KMS-11 (cell line): ENCODE data around the gene KRTAP4-7.
"Not testable (repeated sequence)": the region's sequence is repeated elsewhere in the genome, so short reads cannot be mapped to it uniquely, and the experiment has no call there.

Source experiments
- H2AFZ ChIP-seq: fragments of 200-600 bp; sonication (generic); 2 replicates; pipeline ENCODE4 v1.6.1; 2016; ENCODE audit warnings: antibody characterized with exemption, mixed run types, low read depth
- H3K27ac ChIP-seq: fragments of 200-600 bp; sonication (generic); 2 replicates; pipeline ENCODE4 v1.6.1; 2016; ENCODE audit warnings: mild to moderate bottlenecking, mixed run types
- H3K27me3 ChIP-seq: fragments of 200-600 bp; sonication (generic); 2 replicates; pipeline ENCODE4 v1.6.1; 2017; ENCODE audit warnings: mild to moderate bottlenecking, low read depth, mixed run types, moderate library complexity; ENCODE audit not compliant: insufficient read depth
- H3K36me3 ChIP-seq: fragments of 200-600 bp; sonication (generic); 2 replicates; pipeline ENCODE4 v1.6.1; 2017; ENCODE audit warnings: mild to moderate bottlenecking, mixed run types; ENCODE audit not compliant: insufficient read depth
- H3K4me1 ChIP-seq: fragments of 200-600 bp; sonication (generic); 2 replicates; pipeline ENCODE4 v1.6.1; 2016; ENCODE audit warnings: mild to moderate bottlenecking, low read depth, mixed run types; ENCODE audit not compliant: poor library complexity, severe bottlenecking
- H3K4me2 ChIP-seq: fragments of 200-600 bp; sonication (generic); 2 replicates; pipeline ENCODE4 v1.7.0; 2016; ENCODE audit warnings: mild to moderate bottlenecking, mixed run types
- H3K4me3 ChIP-seq: fragments of 200-600 bp; sonication (generic); IDR thresholded peaks from 2 replicates; pipeline ENCODE4 v1.6.1; 2017; ENCODE audit warnings: low read depth, low read length, mixed read lengths; ENCODE audit not compliant: insufficient read depth
- H3K79me2 ChIP-seq: fragments of 200-600 bp; sonication (generic); 2 replicates; pipeline ENCODE4 v1.6.1; 2016; ENCODE audit warnings: low read depth, mixed run types; ENCODE audit not compliant: insufficient read depth
- H3K9ac ChIP-seq: fragments of 200-600 bp; sonication (generic); 2 replicates; pipeline ENCODE4 v1.6.1; 2016; ENCODE audit warnings: mild to moderate bottlenecking, mixed run types
- H4K20me1 ChIP-seq: fragments of 200-600 bp; sonication (generic); 2 replicates; pipeline ENCODE4 v1.6.1; 2016; ENCODE audit warnings: mild to moderate bottlenecking, mixed run types; ENCODE audit not compliant: insufficient read depth
- TF ChIP-seq, protein P1 (sequence below): fragments of 200-600 bp; sonication (generic); conservative IDR thresholded peaks from 2 replicates; pipeline ENCODE4 v1.6.1; 2017; ENCODE audit warnings: low read depth, mild to moderate bottlenecking, antibody characterized with exemption, low read length, moderate library complexity, mixed read lengths

Gene KRTAP4-7

DNA sequence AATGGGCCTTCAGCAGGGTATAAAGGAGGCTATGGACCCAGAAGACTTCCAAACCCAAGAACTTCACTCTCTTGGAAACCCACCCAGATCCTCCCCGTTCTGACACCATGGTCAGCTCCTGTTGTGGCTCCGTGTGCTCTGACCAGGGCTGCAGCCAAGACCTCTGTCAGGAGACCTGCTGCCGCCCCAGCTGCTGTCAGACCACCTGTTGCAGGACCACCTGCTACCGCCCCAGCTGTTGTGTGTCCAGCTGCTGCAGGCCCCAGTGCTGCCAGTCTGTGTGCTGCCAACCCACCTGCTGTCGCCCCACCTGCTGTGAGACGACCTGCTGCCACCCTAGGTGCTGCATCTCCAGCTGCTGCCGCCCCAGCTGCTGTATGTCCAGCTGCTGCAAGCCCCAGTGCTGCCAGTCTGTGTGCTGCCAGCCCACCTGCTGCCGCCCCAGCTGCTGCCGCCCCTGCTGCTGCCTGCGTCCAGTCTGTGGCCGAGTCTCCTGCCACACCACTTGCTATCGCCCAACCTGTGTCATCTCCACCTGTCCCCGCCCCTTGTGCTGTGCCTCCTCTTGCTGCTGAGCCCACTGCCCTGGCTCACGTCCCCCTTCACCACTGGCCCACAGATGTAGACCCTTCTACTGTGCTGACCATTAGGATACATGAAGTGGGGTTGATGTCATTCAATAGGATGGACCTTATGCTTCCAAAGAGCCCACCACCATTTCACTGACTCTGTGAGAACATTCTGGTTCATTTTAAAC is at the start of gene KRTAP4-7:
KRTAP4-7 (plus strand) TSS at position 51 of the 757 bp plus-strand sequence; CDS start at position 108, 57 bp downstream.
- H2AFZ ChIP-seq, H3K27ac ChIP-seq, H3K4me1 ChIP-seq, H3K27me3 ChIP-seq, H3K79me2 ChIP-seq, H3K36me3 ChIP-seq, H3K4me3 ChIP-seq, H3K4me2 ChIP-seq, H3K9ac ChIP-seq, H4K20me1 ChIP-seq: not testable (repeated sequence)

DNA sequence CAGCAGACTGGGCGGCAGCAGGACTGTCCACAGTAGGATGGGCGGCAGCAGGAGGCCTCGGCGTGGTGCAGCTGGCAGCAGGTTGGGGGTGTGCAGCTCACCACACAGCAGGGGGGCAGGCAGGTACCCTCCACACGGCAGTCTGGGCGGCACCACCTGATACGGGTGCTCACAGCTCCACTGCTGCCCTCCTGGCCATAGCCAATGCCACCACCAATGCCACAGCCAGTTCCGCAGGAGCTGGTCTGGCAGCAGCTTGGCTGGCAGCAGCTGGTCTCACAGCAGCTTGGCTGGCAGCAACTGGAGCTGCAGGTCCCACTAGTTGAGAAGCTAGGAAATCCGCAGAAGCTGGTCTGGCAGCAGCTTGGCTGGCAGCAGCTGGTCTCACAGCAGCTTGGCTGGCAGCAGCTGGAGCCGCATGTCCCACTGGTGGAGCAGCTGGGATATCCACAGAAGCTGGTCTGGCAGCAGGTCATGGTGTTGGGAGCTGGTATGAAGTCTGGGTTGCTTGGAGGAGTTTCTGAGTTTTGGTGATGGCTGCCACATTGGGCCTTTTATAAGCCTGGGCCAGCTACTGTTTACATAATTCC is 49.5 kb upstream of the KRTAP4-7 start, which contains the start of gene KRTAP1-3:
KRTAP1-3 (minus strand) TSS at position 529 of the 590 bp plus-strand sequence; CDS start at position 476, 53 bp downstream.
- not testable (repeated sequence) for H2AFZ ChIP-seq, H3K36me3 ChIP-seq, H3K4me2 ChIP-seq, H3K4me1 ChIP-seq, H3K4me3 ChIP-seq, H3K27ac ChIP-seq, H3K9ac ChIP-seq, H3K27me3 ChIP-seq, H3K79me2 ChIP-seq, H4K20me1 ChIP-seq

DNA sequence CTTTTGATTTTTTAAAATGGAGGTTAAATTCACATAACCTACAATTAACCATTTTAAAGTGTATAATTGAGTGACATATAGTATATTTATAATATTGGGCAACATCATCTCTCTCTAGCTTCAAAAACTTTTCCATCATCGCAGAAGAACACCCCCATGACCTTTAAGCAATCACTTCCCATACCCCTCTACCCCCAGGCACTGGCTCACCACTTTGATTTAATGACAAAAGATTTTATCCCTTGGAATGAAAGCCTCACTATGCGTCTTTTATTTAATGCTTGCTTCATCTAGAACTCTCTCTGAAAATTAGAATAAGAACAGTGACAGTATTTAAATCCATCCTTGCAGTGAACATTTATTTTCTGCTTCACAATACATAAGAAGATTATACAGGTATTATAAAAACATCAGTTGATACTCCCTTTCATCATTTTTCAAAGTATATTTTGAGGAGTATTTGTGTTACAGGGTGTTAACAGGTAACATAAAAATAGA is 46.0 kb upstream of the KRTAP4-7 start:
- Histone ChIP-seq H3K27me3 (no peaks in the 10 kb centered on the region), H4K20me1 (no peaks in the 10 kb centered on the region), H3K4me2 (no peak overlapping the region), H3K79me2 (no peaks in the 10 kb centered on the region), H2AFZ (no peak overlapping the region), H3K4me3 (no peak overlapping the region), H3K36me3 (no peaks in the 10 kb centered on the region), H3K4me1 (no peaks in the 10 kb centered on the region), H3K9ac (no peak overlapping the region), H3K27ac (no peak overlapping the region)
- TF ChIP-seq, protein P1, sequence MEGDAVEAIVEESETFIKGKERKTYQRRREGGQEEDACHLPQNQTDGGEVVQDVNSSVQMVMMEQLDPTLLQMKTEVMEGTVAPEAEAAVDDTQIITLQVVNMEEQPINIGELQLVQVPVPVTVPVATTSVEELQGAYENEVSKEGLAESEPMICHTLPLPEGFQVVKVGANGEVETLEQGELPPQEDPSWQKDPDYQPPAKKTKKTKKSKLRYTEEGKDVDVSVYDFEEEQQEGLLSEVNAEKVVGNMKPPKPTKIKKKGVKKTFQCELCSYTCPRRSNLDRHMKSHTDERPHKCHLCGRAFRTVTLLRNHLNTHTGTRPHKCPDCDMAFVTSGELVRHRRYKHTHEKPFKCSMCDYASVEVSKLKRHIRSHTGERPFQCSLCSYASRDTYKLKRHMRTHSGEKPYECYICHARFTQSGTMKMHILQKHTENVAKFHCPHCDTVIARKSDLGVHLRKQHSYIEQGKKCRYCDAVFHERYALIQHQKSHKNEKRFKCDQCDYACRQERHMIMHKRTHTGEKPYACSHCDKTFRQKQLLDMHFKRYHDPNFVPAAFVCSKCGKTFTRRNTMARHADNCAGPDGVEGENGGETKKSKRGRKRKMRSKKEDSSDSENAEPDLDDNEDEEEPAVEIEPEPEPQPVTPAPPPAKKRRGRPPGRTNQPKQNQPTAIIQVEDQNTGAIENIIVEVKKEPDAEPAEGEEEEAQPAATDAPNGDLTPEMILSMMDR = no peak

DNA sequence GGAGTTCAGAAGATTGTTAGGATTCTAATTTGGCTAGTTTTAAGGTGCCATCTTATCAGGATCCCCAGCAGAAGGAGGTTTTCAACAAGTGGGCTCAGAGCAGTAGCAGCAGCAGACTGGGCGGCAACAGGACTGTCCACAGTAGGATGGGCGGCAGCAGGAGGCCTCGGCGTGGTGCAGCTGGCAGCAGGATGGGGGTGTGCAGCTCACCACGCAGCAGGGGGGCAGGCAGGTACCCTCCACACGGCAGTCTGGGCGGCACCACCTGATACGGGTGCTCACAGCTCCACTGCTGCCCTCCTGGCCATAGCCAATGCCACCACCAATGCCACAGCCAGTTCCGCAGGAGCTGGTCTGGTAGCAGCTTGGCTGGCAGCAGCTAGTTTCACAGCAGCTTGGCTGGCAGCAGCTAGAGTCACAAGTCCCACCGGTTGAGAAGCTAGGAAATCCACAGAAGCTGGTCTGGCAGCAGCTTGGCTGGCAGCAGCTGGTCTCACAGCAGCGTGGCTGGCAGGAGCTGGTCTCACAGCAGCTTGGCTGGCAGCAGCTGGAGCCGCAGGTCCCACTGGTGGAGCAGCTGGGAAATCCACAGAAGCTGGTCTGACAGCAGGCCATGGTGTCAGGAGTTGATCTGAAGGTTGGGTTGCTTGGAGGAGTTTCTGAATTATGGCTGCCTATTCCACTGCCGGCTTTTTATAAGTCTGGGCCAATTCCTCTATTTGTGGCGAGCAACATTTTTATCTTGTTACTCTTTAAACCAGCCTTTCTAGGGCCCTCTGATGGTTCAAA is 43.0 kb upstream of the KRTAP4-7 start, which contains the start of gene KRTAP1-1:
KRTAP1-1 (minus strand) TSS at position 668 of the 789 bp plus-strand sequence; CDS start at position 615, 53 bp downstream.
- not testable (repeated sequence) for H3K36me3 ChIP-seq, H3K27me3 ChIP-seq, H2AFZ ChIP-seq, H3K79me2 ChIP-seq, H3K9ac ChIP-seq, H3K4me1 ChIP-seq, H3K4me3 ChIP-seq, H3K4me2 ChIP-seq, H3K27ac ChIP-seq, H4K20me1 ChIP-seq

DNA sequence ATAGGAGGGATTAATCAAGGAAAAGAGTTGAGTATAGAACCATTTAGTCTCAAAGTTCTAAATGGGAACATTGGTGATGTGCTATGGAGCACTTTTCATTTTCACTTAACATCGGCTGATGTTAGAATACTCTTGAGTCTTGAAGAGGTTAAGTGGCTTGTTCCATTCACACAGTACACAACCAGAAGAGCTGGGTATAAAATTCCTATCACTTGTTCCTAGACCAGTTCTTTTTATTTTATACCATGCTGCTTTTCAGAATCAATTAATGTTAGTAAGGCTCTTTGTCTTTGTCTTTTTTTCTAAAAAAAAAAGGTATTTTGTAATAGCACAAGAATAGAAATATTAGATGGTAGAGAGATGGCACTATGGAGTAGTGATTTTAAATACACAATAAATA is 41.0 kb upstream of the KRTAP4-7 start:
- TF ChIP-seq, protein P1 = no peak
- Histone ChIP-seq H3K4me2 (no peak overlapping the region), H3K79me2 (no peaks in the 10 kb centered on the region), H3K4me1 (no peaks in the 10 kb centered on the region), H3K4me3 (no peak overlapping the region), H3K27ac (no peak overlapping the region), H3K27me3 (no peaks in the 10 kb centered on the region), H3K9ac (no peak overlapping the region), H4K20me1 (no peaks in the 10 kb centered on the region), H2AFZ (no peak overlapping the region), H3K36me3 (no peaks in the 10 kb centered on the region)

DNA sequence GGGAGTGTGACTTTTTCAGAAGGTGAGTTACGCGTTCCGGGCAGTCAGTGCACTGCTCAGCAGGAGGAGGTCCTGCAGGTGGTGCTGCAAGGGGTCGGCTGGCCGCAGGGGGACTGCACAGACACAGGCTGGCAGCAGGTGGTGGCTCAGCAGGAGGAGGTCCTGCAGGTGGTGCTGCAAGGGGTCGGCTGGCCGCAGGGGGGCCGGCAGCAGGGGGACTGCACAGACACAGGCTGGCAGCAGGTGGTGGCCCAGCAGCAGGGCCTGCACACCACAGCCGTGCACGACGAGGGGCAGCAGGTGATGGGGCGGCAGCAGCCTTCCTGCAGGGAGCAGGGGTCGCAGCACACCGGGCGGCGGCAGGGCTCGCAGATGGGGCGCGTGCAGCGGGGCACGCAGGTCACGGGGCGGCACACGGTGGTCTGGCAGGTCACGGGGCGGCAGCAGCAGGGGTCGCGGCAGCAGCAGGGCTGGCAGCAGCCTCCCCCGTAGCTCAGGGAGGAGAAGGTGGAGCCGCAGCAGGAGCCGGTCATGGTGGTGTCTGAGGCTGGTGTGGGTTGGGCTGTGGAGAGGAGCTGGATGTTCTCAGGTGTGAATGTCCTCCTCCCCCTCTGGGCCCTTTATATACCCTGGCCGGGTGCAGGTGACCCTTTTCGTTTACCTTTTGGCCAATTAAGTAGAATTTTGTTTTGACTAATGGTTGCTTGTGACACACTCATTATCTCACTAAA is 37.0 kb upstream of the KRTAP4-7 start, which contains the start of gene KRTAP2-1:
KRTAP2-1 (minus strand) TSS at position 582 of the 731 bp plus-strand sequence; CDS start at position 533, 49 bp downstream.
- H3K4me1 ChIP-seq, H3K9ac ChIP-seq, H3K4me3 ChIP-seq, H3K4me2 ChIP-seq, H3K36me3 ChIP-seq, H3K27me3 ChIP-seq, H2AFZ ChIP-seq, H4K20me1 ChIP-seq, H3K79me2 ChIP-seq, H3K27ac ChIP-seq: not testable (repeated sequence)
